Thyroid gland (tissue), 4 donors: ENCODE measurements around the gene FAM131C.

Experiments used
- CTCF ChIP-seq, 6 experiments: fragments of 200-600 bp in 3 of 6; fragments of 450-650 bp in 3 of 6; sonication (generic) in 3 of 6; IDR thresholded peaks; one replicate each; pipeline ENCODE4 v1.5.1; 2016 to 2019; ENCODE audit warnings: antibody characterized with exemption in 6 of 6, mild to moderate bottlenecking in 2 of 6, inconsistent platforms in 1 of 6, moderate library complexity in 1 of 6
- POLR2A ChIP-seq, 2 donors: fragments of 450-650 bp; IDR thresholded peaks; one replicate each; pipeline ENCODE4 v1.6.1; 2017; ENCODE audit warnings: antibody characterized with exemption in 2 of 2, mild to moderate bottlenecking in 2 of 2, moderate library complexity in 1 of 2

- no peak for TF ChIP-seq CTCF (IDR thresholded peaks at IDR 0.05)
- TF ChIP-seq POLR2A (IDR thresholded peaks at IDR 0.05) = no peak
Measured at GRCh38 chr1:16046842-16047241, 26.6 kb downstream of the FAM131C start.
